Esophagus muscularis mucosa (tissue), 4 donors: ENCODE data around the gene ACIN1. TPM values are rescaled to one million over a fixed set of nuclear protein-coding genes. Genes with fewer than 3 reads are reported as not detected.

Source experiments
- DNase-seq: peaks from one replicate; pipeline ENCODE4 v3.0.0-alpha.2; 2017; ENCODE audit errors: extremely low spot score
- H3K27ac ChIP-seq, 4 donors: fragments of 200-600 bp; sonication (generic); replicated peaks in 1 of 4; 1 replicate in 3 of 4; 2 replicates in 1 of 4; pipeline ENCODE4 v1.5.1; 2016 to 2019; ENCODE audit warnings: mild to moderate bottlenecking in 1 of 4
- H3K27me3 ChIP-seq, 4 donors: fragments of 200-600 bp; sonication (generic); one replicate each; pipeline versions ENCODE4 v1.5.1 to v1.6.0; 2016 to 2019
- H3K36me3 ChIP-seq, 4 donors: fragments of 200-600 bp; sonication (generic); one replicate each; pipeline ENCODE4 v1.5.1; 2016 to 2019
- H3K4me1 ChIP-seq, 4 donors: fragments of 200-600 bp; sonication (generic); one replicate each; pipeline ENCODE4 v1.5.1; 2016 to 2019
- H3K4me3 ChIP-seq, 4 donors: fragments of 200-600 bp; sonication (generic); 1 replicate in 2 of 4; 2 replicates in 2 of 4; pipeline ENCODE4 v1.5.1; 2016 to 2019; ENCODE audit warnings: mild to moderate bottlenecking in 4 of 4, moderate library complexity in 1 of 4
- H3K9me3 ChIP-seq, 4 donors: fragments of 200-600 bp; sonication (generic); 1 replicate in 3 of 4; 2 replicates in 1 of 4; pipeline ENCODE4 v1.5.1; 2016 to 2019
- EP300 ChIP-seq: sonication (generic); formaldehyde crosslinking; IDR thresholded peaks from one replicate; pipeline ENCODE4 v1.6.1; 2017; ENCODE audit warnings: antibody characterized with exemption
- POLR2A ChIP-seq: fragments of 450-650 bp; IDR thresholded peaks from one replicate; pipeline ENCODE4 v1.6.1; 2017; ENCODE audit warnings: antibody characterized with exemption, moderate library complexity, mild to moderate bottlenecking, low read depth
- POLR2AphosphoS5 ChIP-seq, 2 donors: sonication (generic); formaldehyde crosslinking; IDR thresholded peaks; one replicate each; pipeline ENCODE4 v1.6.1; 2017; ENCODE audit warnings: antibody characterized with exemption in 2 of 2
- WGBS: methylation state at CpG from one replicate; pipeline ENCODE4 v1.1.5; 2018; 5-methylcytosine and 5-hydroxymethylcytosine counted together
- intact Hi-C: fragments of 100-400 bp; cut with DNase I; formaldehyde crosslinking; loops from one replicate; pipeline ENCODE4 v1.15.1; 2023
- total RNA-seq, 4 donors: library from RNA; depleted of rRNA; stranded (reverse); fragments of >200 nt; gene quantifications; one replicate each; pipeline versions ENCODE4 v1.1.0 to v1.2.1, GENCODE V29; 2016
- TF ChIP-seq, protein P1 (sequence below), 3 experiments: fragments of 200-600 bp in 2 of 3; fragments of 450-650 bp in 1 of 3; sonication (generic) in 2 of 3; IDR thresholded peaks; one replicate each; pipeline ENCODE4 v1.5.1; 2017 to 2019; ENCODE audit warnings: antibody characterized with exemption in 3 of 3, mild to moderate bottlenecking in 2 of 3, moderate library complexity in 1 of 3

ACIN1 gene
- total RNA-seq, 4 donors from 2014 or later = 60.1 to 101 (median 89.5) TPM

DNA sequence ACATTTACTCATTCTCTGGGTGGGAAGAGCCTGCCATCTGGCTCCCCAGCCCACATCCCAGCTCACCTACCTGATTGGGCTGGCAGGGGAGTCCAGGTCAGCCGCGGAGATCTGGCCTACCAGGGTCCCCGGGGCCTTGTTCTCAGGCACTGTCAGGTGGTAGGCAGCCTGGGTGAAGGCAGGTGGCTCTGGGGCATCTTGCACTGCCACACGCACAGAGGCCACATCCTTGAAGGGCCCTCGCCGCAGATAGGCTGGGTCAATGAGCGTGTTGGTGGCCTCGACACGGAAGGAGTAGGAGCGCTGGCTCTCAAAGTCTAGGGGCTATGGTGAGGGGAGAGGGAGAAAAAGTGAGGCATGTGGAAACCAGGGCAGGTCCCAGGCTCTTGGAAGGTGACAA, 41.5 kb downstream of the ACIN1 start:
- Histone ChIP-seq H3K27ac (no peak overlapping the region), H3K27me3 (no peaks in the 10 kb centered on the region), H3K4me3 (no peak overlapping the region), H3K4me1 (peaks cover 11 to 30% (median 24%) of the 10 kb centered on the region in 4 donors), H3K36me3 (peaks cover 0 to 3% (median 0%) of the 10 kb centered on the region in 4 donors), H3K9me3 (no peaks in the 10 kb centered on the region)
- TF ChIP-seq, protein P1, sequence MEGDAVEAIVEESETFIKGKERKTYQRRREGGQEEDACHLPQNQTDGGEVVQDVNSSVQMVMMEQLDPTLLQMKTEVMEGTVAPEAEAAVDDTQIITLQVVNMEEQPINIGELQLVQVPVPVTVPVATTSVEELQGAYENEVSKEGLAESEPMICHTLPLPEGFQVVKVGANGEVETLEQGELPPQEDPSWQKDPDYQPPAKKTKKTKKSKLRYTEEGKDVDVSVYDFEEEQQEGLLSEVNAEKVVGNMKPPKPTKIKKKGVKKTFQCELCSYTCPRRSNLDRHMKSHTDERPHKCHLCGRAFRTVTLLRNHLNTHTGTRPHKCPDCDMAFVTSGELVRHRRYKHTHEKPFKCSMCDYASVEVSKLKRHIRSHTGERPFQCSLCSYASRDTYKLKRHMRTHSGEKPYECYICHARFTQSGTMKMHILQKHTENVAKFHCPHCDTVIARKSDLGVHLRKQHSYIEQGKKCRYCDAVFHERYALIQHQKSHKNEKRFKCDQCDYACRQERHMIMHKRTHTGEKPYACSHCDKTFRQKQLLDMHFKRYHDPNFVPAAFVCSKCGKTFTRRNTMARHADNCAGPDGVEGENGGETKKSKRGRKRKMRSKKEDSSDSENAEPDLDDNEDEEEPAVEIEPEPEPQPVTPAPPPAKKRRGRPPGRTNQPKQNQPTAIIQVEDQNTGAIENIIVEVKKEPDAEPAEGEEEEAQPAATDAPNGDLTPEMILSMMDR (IDR thresholded peaks at IDR 0.05) = no peak
- no peak for TF ChIP-seq POLR2AphosphoS5 (IDR thresholded peaks at IDR 0.05)
- no peak for TF ChIP-seq POLR2A
- TF ChIP-seq EP300 = no peak
- DNase-seq = no peak
- intact Hi-C loops = no loop called here
- 91% methylated on average over 8 of the region's 10 CpGs for WGBS

DNA sequence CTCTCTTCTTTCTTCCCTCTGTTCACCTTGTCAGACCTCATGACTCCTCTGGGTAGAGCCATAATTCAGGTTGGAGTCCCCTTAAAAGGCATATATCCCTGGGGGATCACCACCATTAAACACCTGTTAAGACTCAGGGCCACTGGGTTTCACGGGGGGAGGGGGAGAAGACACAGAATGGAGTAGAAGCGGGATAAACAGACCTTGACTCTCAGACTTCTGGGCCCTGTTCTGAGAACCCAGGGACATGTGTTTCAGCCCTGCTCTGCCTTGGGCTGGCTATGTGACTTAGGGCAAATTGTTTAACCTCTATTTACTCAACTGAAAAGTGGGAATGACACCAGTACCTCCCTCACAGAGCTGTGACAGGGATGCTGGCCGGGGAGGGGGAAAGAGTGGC, 42.3 kb downstream of the ACIN1 start:
- 82% methylated on average over 3 of the region's 3 CpGs for WGBS
- Histone ChIP-seq H3K27ac (no peak overlapping the region), H3K4me1 (peaks cover 11 to 22% (median 18%) of the 10 kb centered on the region in 4 donors), H3K9me3 (no peaks in the 10 kb centered on the region), H3K27me3 (peaks cover 0 to 4% (median 0%) of the 10 kb centered on the region in 4 donors), H3K36me3 (no peaks in the 10 kb centered on the region), H3K4me3 (no peak overlapping the region)
- TF ChIP-seq POLR2A = no peak
- no peak for TF ChIP-seq POLR2AphosphoS5 (IDR thresholded peaks at IDR 0.05)
- TF ChIP-seq, protein P1 (IDR thresholded peaks at IDR 0.05) = no peak
- no peak for TF ChIP-seq EP300
- no peak for DNase-seq
- intact Hi-C loops = no loop called here

GRCh38 chr14:23052182-23052623, 42.7 kb downstream of the ACIN1 start:
- H3K4me3 ChIP-seq = no peak overlapping the region
- H3K4me1 ChIP-seq = peaks cover 11 to 18% (median 17%) of the 10 kb centered on the region in 4 donors
- H3K27me3 ChIP-seq = peaks cover 0 to 6% (median 0%) of the 10 kb centered on the region in 4 donors
- no peak for TF ChIP-seq POLR2AphosphoS5 (IDR thresholded peaks at IDR 0.05)
- TF ChIP-seq POLR2A = no peak
- TF ChIP-seq, protein P1 (IDR thresholded peaks at IDR 0.05) = no peak
- no peak for TF ChIP-seq EP300
- no peak overlapping the region for H3K27ac ChIP-seq
- 60% methylated on average over 13 of the region's 14 CpGs for WGBS
- no peaks in the 10 kb centered on the region for H3K9me3 ChIP-seq
- no peaks in the 10 kb centered on the region for H3K36me3 ChIP-seq
- DNase-seq = no peak
- intact Hi-C loops = no loop called here

DNA sequence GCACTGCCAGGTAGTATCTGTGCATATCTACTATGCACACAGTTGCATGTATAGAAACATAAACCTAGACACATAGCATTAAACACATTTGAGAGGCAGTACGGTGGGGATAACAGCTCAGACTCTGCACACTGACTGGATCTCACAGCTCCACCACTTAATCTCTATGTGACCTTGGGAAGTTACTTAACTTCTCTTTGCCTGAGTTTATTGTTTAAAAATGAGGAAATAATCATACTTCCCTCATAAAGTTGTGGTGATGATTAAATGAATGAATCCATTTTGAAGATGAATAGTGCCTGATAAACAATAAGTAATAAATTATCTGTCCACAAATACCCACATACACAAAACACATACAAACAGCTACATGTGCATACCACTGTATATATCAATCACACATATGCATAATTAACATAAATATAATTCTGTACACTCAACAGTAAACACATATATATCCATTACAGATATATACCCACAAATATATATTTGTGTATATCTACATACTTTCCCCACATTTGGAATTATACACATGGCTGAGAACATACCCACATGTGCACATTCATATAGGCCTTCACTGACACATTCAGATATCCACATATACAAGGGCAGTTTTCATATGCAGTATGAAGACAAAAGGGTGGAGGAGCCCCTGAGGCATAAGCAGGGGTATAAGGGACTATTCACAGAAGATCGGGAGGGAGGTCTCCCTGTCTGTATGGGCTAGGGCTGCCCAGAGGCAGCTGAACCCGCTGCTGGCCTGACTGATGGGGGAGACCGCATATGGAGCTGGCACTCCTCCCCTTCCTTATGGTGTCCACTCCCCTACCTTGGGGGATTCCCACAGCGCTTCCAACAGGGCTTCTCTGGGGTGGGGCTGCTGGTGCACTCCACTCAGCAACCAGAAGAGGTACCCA, 43.5 kb downstream of the ACIN1 start:
- H3K36me3 ChIP-seq = no peaks in the 10 kb centered on the region
- peaks cover 0 to 6% (median 0%) of the 10 kb centered on the region in 4 donors for H3K27me3 ChIP-seq
- H3K4me1 ChIP-seq = peaks cover 9 to 10% (median 10%) of the 10 kb centered on the region in 4 donors
- TF ChIP-seq EP300 (no peak), POLR2AphosphoS5 (IDR thresholded peaks at IDR 0.05) (no peak), POLR2A (no peak)
- TF ChIP-seq, protein P1 (IDR thresholded peaks at IDR 0.05) = no peak
- intact Hi-C loops = loop anchor here (2.0 kb wide), 1 partner anchor 57 kb away; no protein-coding TSS in a partner anchor
- no peak overlapping the region for H3K27ac ChIP-seq
- no peak overlapping the region for H3K4me3 ChIP-seq
- 82% methylated on average over 5 of the region's 5 CpGs for WGBS
- DNase-seq = no peak
- H3K9me3 ChIP-seq = no peaks in the 10 kb centered on the region
